BE2C (cell line): ENCODE data around the gene GMPR.

Experiments used
- DNase-seq: peaks from one replicate; pipeline ENCODE4 v3.0.0-alpha.2; 2020
- H3K27me3 ChIP-seq: fragments of 250-450 bp; sonication (Bioruptor Pico); 2 replicates; pipeline ENCODE4 v1.5.1; 2020; ENCODE audit warnings: mild to moderate bottlenecking
- H3K36me3 ChIP-seq: fragments of 250-450 bp; sonication (Bioruptor Pico); 2 replicates; pipeline ENCODE4 v1.5.1; 2020; ENCODE audit warnings: mild to moderate bottlenecking
- H3K4me1 ChIP-seq: fragments of 250-450 bp; sonication (Bioruptor Pico); 2 replicates; pipeline ENCODE4 v1.5.1; 2020
- H3K4me3 ChIP-seq: 2 replicates; pipeline ENCODE4 v1.5.1; 2011; ENCODE audit warnings: low read depth, low read length
- H3K9me3 ChIP-seq: fragments of 250-450 bp; sonication (Bioruptor Pico); 2 replicates; pipeline ENCODE4 v1.5.1; 2020
- TF ChIP-seq, protein P1 (sequence below): IDR thresholded peaks from 2 replicates; pipeline ENCODE4 v1.5.1; 2012; ENCODE audit warnings: mild to moderate bottlenecking, low read depth, low read length

Gene GMPR

GRCh38 chr6:16318953-16319720 is 80.8 kb downstream of the GMPR start:
- no peaks in the 10 kb centered on the region; the same call in none of the 2 replicates for H3K4me1 ChIP-seq
- DNase-seq, result no peak
- H3K4me3 ChIP-seq, result no peak overlapping the region
- no peaks in the 10 kb centered on the region for H3K9me3 ChIP-seq
- no peaks in the 10 kb centered on the region for H3K27me3 ChIP-seq
- H3K36me3 ChIP-seq, result no peaks in the 10 kb centered on the region
- TF ChIP-seq, protein P1, sequence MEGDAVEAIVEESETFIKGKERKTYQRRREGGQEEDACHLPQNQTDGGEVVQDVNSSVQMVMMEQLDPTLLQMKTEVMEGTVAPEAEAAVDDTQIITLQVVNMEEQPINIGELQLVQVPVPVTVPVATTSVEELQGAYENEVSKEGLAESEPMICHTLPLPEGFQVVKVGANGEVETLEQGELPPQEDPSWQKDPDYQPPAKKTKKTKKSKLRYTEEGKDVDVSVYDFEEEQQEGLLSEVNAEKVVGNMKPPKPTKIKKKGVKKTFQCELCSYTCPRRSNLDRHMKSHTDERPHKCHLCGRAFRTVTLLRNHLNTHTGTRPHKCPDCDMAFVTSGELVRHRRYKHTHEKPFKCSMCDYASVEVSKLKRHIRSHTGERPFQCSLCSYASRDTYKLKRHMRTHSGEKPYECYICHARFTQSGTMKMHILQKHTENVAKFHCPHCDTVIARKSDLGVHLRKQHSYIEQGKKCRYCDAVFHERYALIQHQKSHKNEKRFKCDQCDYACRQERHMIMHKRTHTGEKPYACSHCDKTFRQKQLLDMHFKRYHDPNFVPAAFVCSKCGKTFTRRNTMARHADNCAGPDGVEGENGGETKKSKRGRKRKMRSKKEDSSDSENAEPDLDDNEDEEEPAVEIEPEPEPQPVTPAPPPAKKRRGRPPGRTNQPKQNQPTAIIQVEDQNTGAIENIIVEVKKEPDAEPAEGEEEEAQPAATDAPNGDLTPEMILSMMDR, result no peak

DNA sequence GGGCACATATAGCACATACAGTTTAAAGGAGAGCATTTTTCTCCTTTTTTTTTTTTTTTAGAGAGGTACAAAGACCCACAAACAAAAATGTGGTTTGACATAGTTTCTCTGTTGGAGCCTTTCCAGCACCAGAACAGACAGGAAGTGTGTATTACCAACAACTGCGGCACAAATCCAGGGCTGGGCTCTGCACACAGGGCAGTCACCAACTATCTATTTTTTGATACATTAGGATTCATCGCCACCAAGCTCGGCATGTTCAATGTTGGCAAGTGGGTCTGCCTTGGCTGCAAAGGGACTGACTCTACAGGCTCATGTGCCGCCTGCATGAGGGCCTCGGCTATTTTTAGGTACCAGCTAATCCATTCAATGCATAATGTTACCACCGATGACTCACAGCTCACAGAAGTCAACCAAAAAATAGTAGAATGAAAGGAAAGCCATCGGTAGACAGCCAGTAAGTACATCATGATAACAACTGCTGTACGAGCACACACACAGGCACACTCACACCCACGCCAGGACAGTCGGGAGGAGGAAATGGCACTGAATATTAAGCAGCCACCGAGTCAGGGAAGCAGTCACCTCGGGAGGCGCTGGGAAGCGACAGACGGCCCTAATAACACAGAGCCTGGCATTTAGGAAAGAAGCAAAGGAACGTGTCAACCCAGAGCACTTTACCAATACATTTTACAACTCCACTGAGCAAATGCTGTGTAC is 81.6 kb downstream of the GMPR start:
- 0 out of 2 replicates have a peak overlapping the region, but pooled peaks have one; percentile 13 for H3K4me3 ChIP-seq
- H3K4me1 ChIP-seq, result no peaks in the 10 kb centered on the region; the same call in none of the 2 replicates

DNA sequence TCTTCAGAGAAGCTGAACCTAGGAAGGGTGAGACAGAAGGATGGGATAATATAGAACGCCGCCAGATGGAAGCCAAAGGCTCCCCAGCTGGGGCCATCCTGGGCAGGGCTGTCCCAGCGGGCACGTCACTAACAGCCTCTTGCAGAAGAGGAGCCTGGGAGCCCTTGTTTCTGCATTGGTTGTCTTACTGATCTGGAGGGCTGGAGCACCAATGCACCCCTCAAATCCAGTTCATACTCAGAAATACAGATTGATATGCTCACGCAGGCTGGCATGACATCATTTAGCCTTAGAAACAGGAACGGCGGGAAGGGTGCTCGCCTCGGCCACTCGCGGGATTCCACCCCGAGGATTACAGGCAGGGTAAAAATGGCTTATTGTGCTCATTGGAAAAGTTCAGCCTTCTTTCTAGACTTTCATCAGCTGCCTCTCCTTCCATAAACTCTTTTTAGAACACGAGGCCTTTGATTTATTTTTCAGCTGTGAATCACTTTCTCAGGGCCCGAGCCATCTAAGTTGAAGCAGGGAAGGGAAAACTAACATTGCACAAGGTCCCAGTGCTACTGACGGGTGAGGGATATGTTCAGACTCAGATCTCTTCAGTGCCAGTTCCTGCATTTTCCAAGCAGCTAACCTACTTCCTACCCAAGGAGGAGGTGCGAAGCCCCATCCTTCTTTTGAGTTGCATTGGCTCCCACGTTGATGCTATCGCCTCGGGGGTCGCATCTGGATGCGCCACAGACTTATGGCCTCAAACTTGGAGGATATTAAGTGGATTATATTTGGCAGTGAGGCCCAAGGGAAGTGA is 82.3 kb downstream of the GMPR start:
- Histone ChIP-seq H3K4me1 (no peaks in the 10 kb centered on the region; the same call in none of the 2 replicates), H3K9me3 (no peaks in the 10 kb centered on the region), H3K4me3 (no peak overlapping the region), H3K27me3 (no peaks in the 10 kb centered on the region), H3K36me3 (0 out of 2 replicates have a peak, but pooled peaks cover 1% of the 10 kb centered on the region)
- DNase-seq, result no peak
- TF ChIP-seq, protein P1, result no peak

More for the DNA sequence above, 81.6 kb downstream of the GMPR start:
- peak; percentile 45 for DNase-seq
- TF ChIP-seq, protein P1, result no peak
- H3K36me3 ChIP-seq, result no peaks in the 10 kb centered on the region
- no peaks in the 10 kb centered on the region for H3K27me3 ChIP-seq
- no peaks in the 10 kb centered on the region for H3K9me3 ChIP-seq

DNA sequence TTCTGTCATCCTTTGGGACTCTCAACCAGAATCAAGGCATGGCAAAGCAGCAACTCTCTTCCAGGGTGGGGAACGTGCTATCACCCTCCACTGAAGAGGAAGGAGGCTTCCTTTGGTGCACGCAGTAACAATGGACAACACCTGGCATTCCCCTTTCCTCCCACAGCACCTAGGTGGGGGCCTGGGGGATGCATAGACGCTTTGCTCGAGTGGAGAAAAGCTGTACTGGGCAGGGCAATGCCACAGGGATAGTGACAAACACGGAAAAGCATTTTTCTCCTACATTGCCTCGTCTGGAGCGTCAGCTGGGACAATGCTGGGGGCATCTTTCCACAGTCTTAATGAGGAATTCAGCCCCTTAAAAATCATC is 82.9 kb downstream of the GMPR start:
- Histone ChIP-seq H3K4me1 (no peaks in the 10 kb centered on the region; the same call in none of the 2 replicates), H3K9me3 (no peaks in the 10 kb centered on the region), H3K27me3 (no peaks in the 10 kb centered on the region), H3K4me3 (no peak overlapping the region), H3K36me3 (0 out of 2 replicates have a peak, but pooled peaks cover 6% of the 10 kb centered on the region)
- DNase-seq, result no peak
- TF ChIP-seq, protein P1, result no peak

GRCh38 chr6:16321826-16322225 is 83.4 kb downstream of the GMPR start:
- TF ChIP-seq, protein P1, result no peak
- no peaks in the 10 kb centered on the region; the same call in none of the 2 replicates for H3K4me1 ChIP-seq
- no peaks in the 10 kb centered on the region for H3K9me3 ChIP-seq
- H3K36me3 ChIP-seq, result peaks cover 6% of the 10 kb centered on the region; the same call in 1 of the 2 replicates
- no peaks in the 10 kb centered on the region for H3K27me3 ChIP-seq
- H3K4me3 ChIP-seq, result no peak overlapping the region
- DNase-seq, result no peak
